HepG2 (cell line): Measurements from ENCODE around the gene MLST8. TPM values are rescaled to one million over a fixed set of nuclear protein-coding genes. Genes with fewer than 3 reads are reported as not detected.

Experiments
- ARHGAP35 ChIP-seq: sonication (generic); formaldehyde crosslinking; IDR thresholded peaks from 2 replicates; pipeline ENCODE4 v1.9.0; 2022; ENCODE audit warnings: mild to moderate bottlenecking, inconsistent platforms, moderate library complexity, missing genetic modification reagents, borderline replicate concordance
- CBX1 ChIP-seq: IDR thresholded peaks from one replicate; pipeline ENCODE4 v1.6.1; 2016; ENCODE audit warnings: antibody characterized with exemption, low read depth
- FOXA3 ChIP-seq: IDR thresholded peaks from 2 replicates; pipeline ENCODE4 v1.6.1; 2016; ENCODE audit warnings: missing genetic modification reagents, missing compliant biosample characterization
- HNRNPLL ChIP-seq: fragments of 200-400 bp; formaldehyde crosslinking; IDR thresholded peaks from 2 replicates; pipeline ENCODE4 v1.6.1; 2017; ENCODE audit warnings: mild to moderate bottlenecking, low read depth, low read length; ENCODE audit not compliant: poor library complexity, severe bottlenecking
- RAD51 ChIP-seq: fragments of 450-650 bp; IDR thresholded peaks from 2 replicates; pipeline ENCODE4 v1.6.1; 2016; ENCODE audit warnings: borderline replicate concordance
- RARA ChIP-seq: IDR thresholded peaks from 2 replicates; pipeline ENCODE4 v1.6.1; 2016; ENCODE audit warnings: missing genetic modification reagents, missing compliant biosample characterization
- RFX3 ChIP-seq: IDR thresholded peaks from 2 replicates; pipeline ENCODE4 v1.6.1; 2016; ENCODE audit warnings: missing biosample characterization, missing genetic modification reagents
- SALL2 ChIP-seq: sonication (generic); formaldehyde crosslinking; IDR thresholded peaks from 2 replicates; pipeline ENCODE4 v1.8.1; 2023; ENCODE audit warnings: mild to moderate bottlenecking, missing genetic modification reagents, inconsistent platforms
- SP1 ChIP-seq, 2 experiments: fragments of 450-650 bp in 1 of 2; sonication (generic) in 1 of 2; formaldehyde crosslinking in 1 of 2; IDR thresholded peaks; 2 replicates each; pipeline versions ENCODE4 v1.4.0 to v1.6.1; 2016 to 2020; ENCODE audit warnings: missing genetic modification reagents in 1 of 2
- TAF15 ChIP-seq: fragments of 200-400 bp; formaldehyde crosslinking; IDR thresholded peaks from one replicate; pipeline ENCODE4 v1.6.1; 2018; ENCODE audit warnings: mild to moderate bottlenecking, low read depth, low read length; ENCODE audit not compliant: poor library complexity, severe bottlenecking
- ZBTB42 ChIP-seq: sonication (generic); formaldehyde crosslinking; IDR thresholded peaks from 2 replicates; pipeline ENCODE4 v1.5.0; 2020; ENCODE audit warnings: mild to moderate bottlenecking, missing genetic modification reagents
- ZEB1 ChIP-seq: IDR thresholded peaks from 2 replicates; pipeline ENCODE4 v1.6.1; 2012; ENCODE audit warnings: mild to moderate bottlenecking, low read depth, inconsistent platforms; ENCODE audit not compliant: insufficient replicate concordance
- ZFYVE20 ChIP-seq: sonication (generic); formaldehyde crosslinking; IDR thresholded peaks from 2 replicates; pipeline ENCODE4 v1.8.0; 2023; ENCODE audit warnings: low read depth, mild to moderate bottlenecking, moderate library complexity, missing genetic modification reagents, borderline replicate concordance
- ZNF567 ChIP-seq: sonication (generic); formaldehyde crosslinking; IDR thresholded peaks from 2 replicates; pipeline ENCODE4 v1.8.1; 2023; ENCODE audit warnings: mild to moderate bottlenecking, missing genetic modification reagents, borderline replicate concordance
- ZNF672 ChIP-seq: sonication (generic); formaldehyde crosslinking; IDR thresholded peaks from 2 replicates; pipeline ENCODE4 v1.8.1; 2022; ENCODE audit warnings: missing genetic modification reagents
- ZNF746 ChIP-seq: sonication (generic); formaldehyde crosslinking; IDR thresholded peaks from 2 replicates; pipeline ENCODE4 v1.8.0; 2022; ENCODE audit warnings: mild to moderate bottlenecking, missing genetic modification reagents
- ZNF747 ChIP-seq: sonication (generic); formaldehyde crosslinking; IDR thresholded peaks from 2 replicates; pipeline ENCODE4 v1.8.1; 2023; ENCODE audit warnings: missing genetic modification reagents, mild to moderate bottlenecking, borderline replicate concordance
- ZNF75D ChIP-seq: sonication (generic); formaldehyde crosslinking; IDR thresholded peaks from 2 replicates; pipeline ENCODE4 v1.8.1; 2023; ENCODE audit warnings: missing genetic modification reagents, mild to moderate bottlenecking, borderline replicate concordance
- ZNF781 ChIP-seq: sonication (generic); formaldehyde crosslinking; IDR thresholded peaks from 2 replicates; pipeline ENCODE4 v1.5.1; 2020; ENCODE audit warnings: borderline replicate concordance, mild to moderate bottlenecking, missing genetic modification reagents; ENCODE audit errors: not compliant biosample characterization
- ZSCAN25 ChIP-seq: sonication (generic); formaldehyde crosslinking; IDR thresholded peaks from 2 replicates; pipeline ENCODE4 v1.8.0; 2022; ENCODE audit warnings: mild to moderate bottlenecking, missing genetic modification reagents
- polyA plus RNA-seq, 8 experiments: library from polyadenylated mRNA; depleted of rRNA in 3 of 8; stranded (reverse) in 7 of 8; unstranded in 1 of 8; fragments of >200 nt; fragmentation: Illumina TruSeq in 4 of 8; extraction: Trizol in 4 of 8; gene quantifications; 2 replicates each; pipeline versions ENCODE4 v1.2.1 to v1.2.3, GENCODE V29; 2011 to 2016; ENCODE audit warnings: low read depth in 4 of 8, missing spikeins in 1 of 8, mixed read lengths in 1 of 8; ENCODE audit not compliant: insufficient read depth in 1 of 8
- total RNA-seq, 5 experiments: library from RNA; depleted of rRNA; stranded (reverse); fragments of >200 nt; fragmentation: Illumina TruSeq; extraction: Trizol; gene quantifications; 2 replicates each; pipeline ENCODE4 v1.2.3, GENCODE V29; 2016; ENCODE audit warnings: low read depth in 1 of 5
- TF ChIP-seq, protein P1 (sequence below): sonication (generic); formaldehyde crosslinking; IDR thresholded peaks from 2 replicates; pipeline ENCODE4 v1.4.0; 2020; ENCODE audit warnings: missing genetic modification reagents, borderline replicate concordance
- TF ChIP-seq, protein P2 (sequence below): sonication (generic); formaldehyde crosslinking; IDR thresholded peaks from 2 replicates; pipeline ENCODE4 v1.4.0; 2020; ENCODE audit warnings: mild to moderate bottlenecking, missing genetic modification reagents
- TF ChIP-seq, protein P3 (sequence below): IDR thresholded peaks from 2 replicates; pipeline ENCODE4 v1.6.1; 2018; ENCODE audit warnings: missing genetic modification reagents, mild to moderate bottlenecking, missing compliant biosample characterization
- TF ChIP-seq, protein P4 (sequence below): sonication (generic); formaldehyde crosslinking; IDR thresholded peaks from 2 replicates; pipeline ENCODE4 v1.4.0; 2020; ENCODE audit warnings: missing genetic modification reagents

Gene MLST8
- total and polyA plus RNA-seq, 2 of the 13 experiments (the other 11 are each of a cell fraction or from before 2014, with no cell fraction given) = 30.8 to 72.7 TPM

DNA sequence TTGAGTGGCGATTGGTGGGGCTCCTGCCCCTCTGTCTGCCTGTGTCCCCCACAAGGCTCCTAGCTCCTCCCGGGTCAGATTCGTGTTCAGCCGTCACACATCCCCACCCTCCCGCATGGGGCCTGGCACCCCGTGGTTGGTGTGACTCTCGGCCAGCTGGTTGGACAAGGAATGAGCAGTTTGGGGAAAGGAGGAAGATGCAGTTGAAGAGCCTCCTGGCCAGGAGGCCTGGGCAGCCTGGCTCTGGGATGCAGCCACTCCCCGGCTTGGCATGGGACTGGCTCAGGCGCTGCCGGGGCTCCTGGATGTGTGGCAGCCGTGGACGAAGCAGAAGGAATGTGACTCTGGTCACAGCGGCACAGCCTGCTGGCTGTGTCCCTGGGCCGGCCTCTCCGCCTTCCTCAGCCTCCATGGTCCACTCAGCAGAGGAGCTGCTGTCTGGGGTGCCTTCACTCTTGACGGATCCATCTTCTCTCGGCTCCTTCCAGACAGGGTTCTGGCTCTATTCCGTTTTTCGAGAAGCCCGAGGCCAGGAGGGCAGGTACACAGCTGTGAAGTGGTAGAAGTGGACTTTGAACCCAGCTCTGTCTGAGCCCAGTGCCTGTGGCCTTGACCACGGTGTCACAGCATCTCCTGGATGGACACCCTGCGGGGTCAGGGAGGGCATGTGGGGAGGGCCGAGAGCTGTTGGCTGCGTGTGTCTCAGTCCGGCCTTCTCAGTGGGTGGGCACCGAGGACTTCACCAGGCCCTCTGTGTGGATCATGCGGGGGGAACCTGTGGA lies 47.6 kb upstream of the MLST8 start (continued):
- TF ChIP-seq ZFYVE20 (CRISPR knock-in tag) = no peak
- no peak for TF ChIP-seq ZNF567
- no peak; the same call in 1 of the 2 replicates for TF ChIP-seq ZNF747
- TF ChIP-seq ARHGAP35 (CRISPR knock-in tag) = no peak
- no peak for TF ChIP-seq TAF15
- TF ChIP-seq ZSCAN25 = no peak
- no peak for TF ChIP-seq ZNF75D
- TF ChIP-seq RFX3 (CRISPR knock-in tag) = no peak
- peak; percentile 84 for TF ChIP-seq FOXA3
- TF ChIP-seq, protein P1, sequence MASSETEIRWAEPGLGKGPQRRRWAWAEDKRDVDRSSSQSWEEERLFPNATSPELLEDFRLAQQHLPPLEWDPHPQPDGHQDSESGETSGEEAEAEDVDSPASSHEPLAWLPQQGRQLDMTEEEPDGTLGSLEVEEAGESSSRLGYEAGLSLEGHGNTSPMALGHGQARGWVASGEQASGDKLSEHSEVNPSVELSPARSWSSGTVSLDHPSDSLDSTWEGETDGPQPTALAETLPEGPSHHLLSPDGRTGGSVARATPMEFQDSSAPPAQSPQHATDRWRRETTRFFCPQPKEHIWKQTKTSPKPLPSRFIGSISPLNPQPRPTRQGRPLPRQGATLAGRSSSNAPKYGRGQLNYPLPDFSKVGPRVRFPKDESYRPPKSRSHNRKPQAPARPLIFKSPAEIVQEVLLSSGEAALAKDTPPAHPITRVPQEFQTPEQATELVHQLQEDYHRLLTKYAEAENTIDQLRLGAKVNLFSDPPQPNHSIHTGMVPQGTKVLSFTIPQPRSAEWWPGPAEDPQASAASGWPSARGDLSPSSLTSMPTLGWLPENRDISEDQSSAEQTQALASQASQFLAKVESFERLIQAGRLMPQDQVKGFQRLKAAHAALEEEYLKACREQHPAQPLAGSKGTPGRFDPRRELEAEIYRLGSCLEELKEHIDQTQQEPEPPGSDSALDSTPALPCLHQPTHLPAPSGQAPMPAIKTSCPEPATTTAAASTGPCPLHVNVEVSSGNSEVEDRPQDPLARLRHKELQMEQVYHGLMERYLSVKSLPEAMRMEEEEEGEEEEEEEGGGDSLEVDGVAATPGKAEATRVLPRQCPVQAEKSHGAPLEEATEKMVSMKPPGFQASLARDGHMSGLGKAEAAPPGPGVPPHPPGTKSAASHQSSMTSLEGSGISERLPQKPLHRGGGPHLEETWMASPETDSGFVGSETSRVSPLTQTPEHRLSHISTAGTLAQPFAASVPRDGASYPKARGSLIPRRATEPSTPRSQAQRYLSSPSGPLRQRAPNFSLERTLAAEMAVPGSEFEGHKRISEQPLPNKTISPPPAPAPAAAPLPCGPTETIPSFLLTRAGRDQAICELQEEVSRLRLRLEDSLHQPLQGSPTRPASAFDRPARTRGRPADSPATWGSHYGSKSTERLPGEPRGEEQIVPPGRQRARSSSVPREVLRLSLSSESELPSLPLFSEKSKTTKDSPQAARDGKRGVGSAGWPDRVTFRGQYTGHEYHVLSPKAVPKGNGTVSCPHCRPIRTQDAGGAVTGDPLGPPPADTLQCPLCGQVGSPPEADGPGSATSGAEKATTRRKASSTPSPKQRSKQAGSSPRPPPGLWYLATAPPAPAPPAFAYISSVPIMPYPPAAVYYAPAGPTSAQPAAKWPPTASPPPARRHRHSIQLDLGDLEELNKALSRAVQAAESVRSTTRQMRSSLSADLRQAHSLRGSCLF = no peak
- TF ChIP-seq ZNF672 (CRISPR knock-in tag) = no peak
- no peak for TF ChIP-seq RAD51
- TF ChIP-seq HNRNPLL = peak; percentile 9
- TF ChIP-seq ZNF746 (CRISPR knock-in tag) = peak; percentile 99
- TF ChIP-seq, protein P2, sequence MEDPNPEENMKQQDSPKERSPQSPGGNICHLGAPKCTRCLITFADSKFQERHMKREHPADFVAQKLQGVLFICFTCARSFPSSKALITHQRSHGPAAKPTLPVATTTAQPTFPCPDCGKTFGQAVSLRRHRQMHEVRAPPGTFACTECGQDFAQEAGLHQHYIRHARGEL (CRISPR knock-in tag) = no peak
- TF ChIP-seq ZBTB42 (CRISPR knock-in tag) = peak; percentile 61; the same call in 1 of the 2 replicates
- no peak for TF ChIP-seq SP1 (IDR thresholded peaks at IDR 0.05)
- TF ChIP-seq SP1 (CRISPR knock-in tag; IDR thresholded peaks at IDR 0.05) = no peak
- no peak for TF ChIP-seq ZEB1
- TF ChIP-seq CBX1 = no peak
- TF ChIP-seq, protein P3, sequence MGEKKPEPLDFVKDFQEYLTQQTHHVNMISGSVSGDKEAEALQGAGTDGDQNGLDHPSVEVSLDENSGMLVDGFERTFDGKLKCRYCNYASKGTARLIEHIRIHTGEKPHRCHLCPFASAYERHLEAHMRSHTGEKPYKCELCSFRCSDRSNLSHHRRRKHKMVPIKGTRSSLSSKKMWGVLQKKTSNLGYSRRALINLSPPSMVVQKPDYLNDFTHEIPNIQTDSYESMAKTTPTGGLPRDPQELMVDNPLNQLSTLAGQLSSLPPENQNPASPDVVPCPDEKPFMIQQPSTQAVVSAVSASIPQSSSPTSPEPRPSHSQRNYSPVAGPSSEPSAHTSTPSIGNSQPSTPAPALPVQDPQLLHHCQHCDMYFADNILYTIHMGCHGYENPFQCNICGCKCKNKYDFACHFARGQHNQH (CRISPR knock-in tag) = no peak; the same call in 1 of the 2 replicates
- TF ChIP-seq, protein P4, sequence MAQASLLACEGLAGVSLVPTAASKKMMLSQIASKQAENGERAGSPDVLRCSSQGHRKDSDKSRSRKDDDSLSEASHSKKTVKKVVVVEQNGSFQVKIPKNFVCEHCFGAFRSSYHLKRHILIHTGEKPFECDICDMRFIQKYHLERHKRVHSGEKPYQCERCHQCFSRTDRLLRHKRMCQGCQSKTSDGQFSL (CRISPR knock-in tag) = peak; percentile 66; the same call in 1 of the 2 replicates
- peak; percentile 100 for TF ChIP-seq RARA (CRISPR knock-in tag)
- no peak for TF ChIP-seq ZNF781 (CRISPR knock-in tag)
- TF ChIP-seq SALL2 (CRISPR knock-in tag) = no peak
